Measurements from ENCODE around the gene MYLK. TPM values are rescaled to one million over a fixed set of nuclear protein-coding genes. Genes with fewer than 3 reads are reported as not detected.

Gene MYLK
- total RNA-seq, 1 experiment from 2014 or later: 23.0 TPM

- Mint-ChIP-seq H3K9me3 (ENCODE audit: unreplicated experiment) (no peaks in the 10 kb centered on the region), H3K27me3 (ENCODE audit: insufficient read depth, unreplicated experiment) (no peaks in the 10 kb centered on the region), H3K4me3 (ENCODE audit: unreplicated experiment) (no peak overlapping the region), H3K4me1 (ENCODE audit: low read depth, unreplicated experiment) (peaks cover 6% of the 10 kb centered on the region), H3K27ac (ENCODE audit: unreplicated experiment) (no peak overlapping the region), H3K36me3 (ENCODE audit: insufficient read depth, unreplicated experiment) (no peaks in the 10 kb centered on the region)
- BruUV-seq (replicated peaks): no TSS peak
- DNase-seq: no peak
- Histone ChIP-seq H3K9me3 (no peaks in the 10 kb centered on the region), H3K4me1 (peaks cover 16% of the 10 kb centered on the region), H3K27me3 (replicated peaks; ENCODE audit: control insufficient read depth, insufficient read depth, low read length) (no peaks in the 10 kb centered on the region), H3K36me3 (ENCODE audit: control insufficient read depth, insufficient read depth, low read length) (no peaks in the 10 kb centered on the region), H3K4me3 (ENCODE audit: low read depth, low read length) (no peak overlapping the region)
- intact Hi-C loops (cut with micrococcal nuclease; ENCODE audit: unreplicated experiment): no loop called here
- POLR2A ChIA-PET: no interaction called here
- TF ChIP-seq CTCF (IDR thresholded peaks at IDR 0.05; ENCODE audit: insufficient read depth in 1 of 2, low read depth in 1 of 2, low read length in 1 of 2, severe bottlenecking in 1 of 2, unreplicated experiment in 1 of 2): no peak
- CTCF ChIA-PET: no interaction called here
Measured at GRCh38 chr3:123637841-123638240, 246.3 kb downstream of the MYLK start.

GRCh38 chr3:123637131-123637530 is 247.0 kb downstream of the MYLK start:
- peaks cover 10% of the 10 kb centered on the region for H3K4me1 Mint-ChIP-seq (ENCODE audit: low read depth, unreplicated experiment)
- Histone ChIP-seq H3K4me3 (ENCODE audit: low read depth, low read length) (no peak overlapping the region), H3K4me1 (peaks cover 20% of the 10 kb centered on the region), H3K36me3 (ENCODE audit: control insufficient read depth, insufficient read depth, low read length) (no peaks in the 10 kb centered on the region), H3K9me3 (no peaks in the 10 kb centered on the region), H3K27me3 (replicated peaks; ENCODE audit: control insufficient read depth, insufficient read depth, low read length) (no peaks in the 10 kb centered on the region)
- H3K36me3 Mint-ChIP-seq (ENCODE audit: insufficient read depth, unreplicated experiment): no peaks in the 10 kb centered on the region
- H3K27me3 Mint-ChIP-seq (ENCODE audit: insufficient read depth, unreplicated experiment): no peaks in the 10 kb centered on the region
- H3K9me3 Mint-ChIP-seq (ENCODE audit: unreplicated experiment): no peaks in the 10 kb centered on the region
- intact Hi-C loops (cut with micrococcal nuclease; ENCODE audit: unreplicated experiment): no loop called here
- ChIA-PET POLR2A (no interaction called here), CTCF (interaction anchor here (1.0 kb wide), 1 partner anchor 15 kb away, joined by 4 read pairs; no protein-coding TSS in a partner anchor)
- TF ChIP-seq CTCF (IDR thresholded peaks at IDR 0.05; ENCODE audit: insufficient read depth in 1 of 2, low read depth in 1 of 2, low read length in 1 of 2, severe bottlenecking in 1 of 2, unreplicated experiment in 1 of 2): no peak
- no peak overlapping the region for H3K27ac Mint-ChIP-seq (ENCODE audit: unreplicated experiment)
- no peak for DNase-seq
- BruUV-seq (replicated peaks): no TSS peak
- no peak overlapping the region for H3K4me3 Mint-ChIP-seq (ENCODE audit: unreplicated experiment)

GRCh38 chr3:123636431-123636841 is 247.7 kb downstream of the MYLK start:
- intact Hi-C loops (cut with micrococcal nuclease; ENCODE audit: unreplicated experiment): no loop called here
- peaks cover 22% of the 10 kb centered on the region for H3K4me1 ChIP-seq
- no peaks in the 10 kb centered on the region for H3K9me3 ChIP-seq
- H3K4me3 ChIP-seq (ENCODE audit: low read depth, low read length): no peak overlapping the region
- peak; percentile 72 to 82 for DNase-seq
- Mint-ChIP-seq H3K27ac (ENCODE audit: unreplicated experiment) (no peak overlapping the region), H3K27me3 (ENCODE audit: insufficient read depth, unreplicated experiment) (no peaks in the 10 kb centered on the region), H3K4me3 (ENCODE audit: unreplicated experiment) (no peak overlapping the region), H3K4me1 (ENCODE audit: low read depth, unreplicated experiment) (peaks cover 11% of the 10 kb centered on the region), H3K9me3 (ENCODE audit: unreplicated experiment) (no peaks in the 10 kb centered on the region), H3K36me3 (ENCODE audit: insufficient read depth, unreplicated experiment) (no peaks in the 10 kb centered on the region)
- POLR2A ChIA-PET: no interaction called here
- no peak for TF ChIP-seq CTCF (IDR thresholded peaks at IDR 0.05; ENCODE audit: insufficient read depth in 1 of 2, low read depth in 1 of 2, low read length in 1 of 2, severe bottlenecking in 1 of 2, unreplicated experiment in 1 of 2)
- CTCF ChIA-PET: interaction anchor here (0.8 to 1.0 kb wide), 2 partner anchors 16 to 18 kb away, joined by 3 to 4 read pairs; no protein-coding TSS in a partner anchor
- BruUV-seq (replicated peaks): no TSS peak
- no peaks in the 10 kb centered on the region for H3K27me3 ChIP-seq (replicated peaks; ENCODE audit: control insufficient read depth, insufficient read depth, low read length)
- no peaks in the 10 kb centered on the region for H3K36me3 ChIP-seq (ENCODE audit: control insufficient read depth, insufficient read depth, low read length)

Data from Caco-2 (cell line).